Measurements from ENCODE around the gene DOCK1.

DOCK1 gene

DNA sequence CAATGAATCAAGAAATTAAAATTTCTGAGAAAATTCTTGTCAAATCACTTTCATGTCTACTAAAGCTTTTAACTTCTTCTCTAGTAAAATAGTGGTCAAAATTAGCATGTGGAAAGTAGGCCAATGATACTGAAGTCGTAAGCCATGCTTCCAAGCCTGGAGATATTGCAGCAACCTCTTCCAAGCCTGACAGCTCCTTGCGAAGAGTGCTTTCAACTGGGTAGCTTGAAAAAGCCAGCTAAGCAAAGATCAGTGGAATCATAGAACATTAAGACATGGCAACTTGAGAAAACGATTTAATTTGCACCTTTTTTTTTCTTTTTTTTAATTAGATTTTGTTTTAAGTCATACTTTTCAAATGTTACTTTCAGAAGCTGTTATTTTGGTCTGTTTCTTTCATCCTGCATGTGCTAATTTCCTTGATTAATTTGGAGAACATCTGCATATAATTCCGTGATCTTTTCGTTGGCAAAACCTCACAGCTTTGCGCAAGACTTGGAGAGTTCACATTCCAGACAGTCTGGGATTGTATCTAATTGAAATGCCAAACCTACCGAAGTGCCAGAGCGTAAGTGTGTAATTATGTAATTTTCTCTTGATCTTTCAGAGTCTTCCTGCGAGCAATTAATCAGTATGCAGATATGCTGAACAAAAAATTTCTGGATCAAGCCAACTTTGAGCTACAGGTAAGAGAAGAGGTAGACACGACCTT, 433.3 kb downstream of the DOCK1 start:
- H3K27ac ChIP-seq, result no peak overlapping the region
- TF ChIP-seq ZFX (IDR thresholded peaks at IDR 0.05; ENCODE audit: borderline replicate concordance), result no peak
- TF ChIP-seq, protein P1, sequence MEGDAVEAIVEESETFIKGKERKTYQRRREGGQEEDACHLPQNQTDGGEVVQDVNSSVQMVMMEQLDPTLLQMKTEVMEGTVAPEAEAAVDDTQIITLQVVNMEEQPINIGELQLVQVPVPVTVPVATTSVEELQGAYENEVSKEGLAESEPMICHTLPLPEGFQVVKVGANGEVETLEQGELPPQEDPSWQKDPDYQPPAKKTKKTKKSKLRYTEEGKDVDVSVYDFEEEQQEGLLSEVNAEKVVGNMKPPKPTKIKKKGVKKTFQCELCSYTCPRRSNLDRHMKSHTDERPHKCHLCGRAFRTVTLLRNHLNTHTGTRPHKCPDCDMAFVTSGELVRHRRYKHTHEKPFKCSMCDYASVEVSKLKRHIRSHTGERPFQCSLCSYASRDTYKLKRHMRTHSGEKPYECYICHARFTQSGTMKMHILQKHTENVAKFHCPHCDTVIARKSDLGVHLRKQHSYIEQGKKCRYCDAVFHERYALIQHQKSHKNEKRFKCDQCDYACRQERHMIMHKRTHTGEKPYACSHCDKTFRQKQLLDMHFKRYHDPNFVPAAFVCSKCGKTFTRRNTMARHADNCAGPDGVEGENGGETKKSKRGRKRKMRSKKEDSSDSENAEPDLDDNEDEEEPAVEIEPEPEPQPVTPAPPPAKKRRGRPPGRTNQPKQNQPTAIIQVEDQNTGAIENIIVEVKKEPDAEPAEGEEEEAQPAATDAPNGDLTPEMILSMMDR (IDR thresholded peaks at IDR 0.05), result no peak

DNA sequence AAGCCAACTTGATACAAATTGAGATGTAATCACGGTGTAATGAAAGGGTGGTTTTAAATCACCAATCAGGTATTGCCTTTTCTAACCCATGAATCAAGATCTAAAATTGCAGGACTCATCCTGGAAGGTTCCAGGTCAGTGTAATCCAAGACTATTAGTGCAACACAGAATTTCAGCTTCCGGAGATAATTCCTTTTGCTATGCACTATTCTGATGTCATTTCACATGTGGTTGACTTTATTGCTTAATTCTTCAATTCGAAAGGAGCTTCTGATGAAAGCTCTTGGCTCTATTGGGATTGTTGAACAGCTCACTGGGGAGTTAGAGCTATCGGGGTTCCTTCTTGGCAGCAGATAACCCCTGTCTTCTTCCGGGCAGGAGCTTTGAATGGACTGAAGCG, 438.6 kb downstream of the DOCK1 start:
- no peak overlapping the region for H3K27ac ChIP-seq
- TF ChIP-seq, protein P1 (IDR thresholded peaks at IDR 0.05), result no peak
- TF ChIP-seq ZFX (IDR thresholded peaks at IDR 0.05; ENCODE audit: borderline replicate concordance), result no peak

DNA sequence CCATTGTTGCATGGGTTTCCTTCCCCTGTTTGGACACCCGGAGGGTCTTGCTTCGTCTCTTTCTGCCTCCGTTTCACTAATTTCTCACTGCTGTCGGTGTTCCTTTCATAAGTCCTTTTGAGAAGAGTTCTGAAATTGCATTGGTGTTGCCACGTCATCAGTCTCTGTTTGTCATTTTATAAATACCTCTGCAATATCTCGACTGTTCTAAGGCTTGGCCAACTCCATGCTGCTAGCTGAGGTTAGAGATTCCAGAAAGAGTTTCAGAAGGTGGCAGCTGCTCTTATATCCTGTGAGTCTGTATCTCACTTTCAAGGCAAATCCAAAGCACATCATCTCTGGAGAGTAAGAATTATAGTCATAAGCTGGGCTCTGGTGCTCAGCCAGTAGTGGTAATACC, 439.1 kb downstream of the DOCK1 start:
- TF ChIP-seq, protein P1 (IDR thresholded peaks at IDR 0.05), result no peak
- no peak for TF ChIP-seq ZFX (IDR thresholded peaks at IDR 0.05; ENCODE audit: borderline replicate concordance)

DNA sequence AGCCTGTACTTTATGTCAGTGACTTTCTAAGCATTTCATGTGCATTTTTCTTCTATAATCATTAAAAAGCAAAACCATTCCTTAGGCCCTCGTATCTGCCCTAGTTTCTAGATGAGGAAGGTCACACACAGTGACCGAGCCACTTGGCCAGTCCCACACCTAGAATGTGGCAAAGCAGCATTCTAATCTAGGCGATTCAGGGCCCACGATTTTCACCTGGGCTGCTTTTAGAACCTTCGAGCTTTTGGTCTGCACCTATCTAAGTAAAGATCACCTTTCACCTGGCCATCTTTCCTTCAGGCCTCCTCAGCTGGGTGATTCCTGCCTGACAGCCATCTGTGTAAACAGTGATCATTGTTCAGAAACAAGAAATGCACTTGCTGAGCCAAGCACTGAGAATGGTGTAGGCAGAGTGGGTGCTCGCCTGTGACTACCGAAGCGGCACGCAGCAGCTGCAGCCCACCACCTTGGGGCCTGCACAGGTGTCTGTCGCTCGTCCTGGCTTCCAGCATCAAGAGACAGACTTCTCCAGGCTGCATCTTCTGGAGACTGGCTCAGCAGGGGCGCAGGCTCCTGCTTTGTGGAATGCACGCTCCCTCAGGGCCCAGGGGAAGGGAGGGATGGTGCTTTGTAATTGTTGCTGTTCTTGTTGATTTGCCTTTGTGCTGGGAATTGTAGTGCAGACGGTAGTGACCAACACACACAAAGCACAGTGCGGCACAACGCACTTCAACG, 440.2 kb downstream of the DOCK1 start:
- H3K27ac ChIP-seq, result no peak overlapping the region
- TF ChIP-seq ZFX (IDR thresholded peaks at IDR 0.05; ENCODE audit: borderline replicate concordance), result no peak
- TF ChIP-seq, protein P1 (IDR thresholded peaks at IDR 0.05), result no peak

More for the DNA sequence above, 439.1 kb downstream of the DOCK1 start:
- no peak overlapping the region for H3K27ac ChIP-seq

DNA sequence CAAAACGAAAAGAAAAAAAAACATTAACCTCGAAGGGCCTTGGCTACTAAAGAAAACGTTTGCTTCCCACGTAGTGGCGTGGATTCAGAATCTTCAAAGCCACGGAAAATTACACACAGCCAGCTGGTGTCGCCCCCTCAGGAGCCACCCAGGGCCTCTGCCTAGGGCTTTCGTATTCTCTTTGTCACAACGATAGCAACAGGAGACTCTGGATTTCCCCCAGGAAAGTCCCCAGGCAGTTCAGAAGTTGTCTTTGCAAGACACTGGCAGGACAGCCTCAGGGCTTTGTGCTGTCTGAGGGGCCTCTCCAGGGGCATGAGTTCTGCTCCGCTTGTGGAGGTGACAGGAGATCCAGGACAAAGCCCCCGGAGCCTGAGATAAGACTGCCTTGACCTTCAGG, 441.4 kb downstream of the DOCK1 start:
- TF ChIP-seq ZFX (IDR thresholded peaks at IDR 0.05; ENCODE audit: borderline replicate concordance), result no peak
- TF ChIP-seq, protein P1 (IDR thresholded peaks at IDR 0.05), result no peak
- no peak overlapping the region for H3K27ac ChIP-seq

DNA sequence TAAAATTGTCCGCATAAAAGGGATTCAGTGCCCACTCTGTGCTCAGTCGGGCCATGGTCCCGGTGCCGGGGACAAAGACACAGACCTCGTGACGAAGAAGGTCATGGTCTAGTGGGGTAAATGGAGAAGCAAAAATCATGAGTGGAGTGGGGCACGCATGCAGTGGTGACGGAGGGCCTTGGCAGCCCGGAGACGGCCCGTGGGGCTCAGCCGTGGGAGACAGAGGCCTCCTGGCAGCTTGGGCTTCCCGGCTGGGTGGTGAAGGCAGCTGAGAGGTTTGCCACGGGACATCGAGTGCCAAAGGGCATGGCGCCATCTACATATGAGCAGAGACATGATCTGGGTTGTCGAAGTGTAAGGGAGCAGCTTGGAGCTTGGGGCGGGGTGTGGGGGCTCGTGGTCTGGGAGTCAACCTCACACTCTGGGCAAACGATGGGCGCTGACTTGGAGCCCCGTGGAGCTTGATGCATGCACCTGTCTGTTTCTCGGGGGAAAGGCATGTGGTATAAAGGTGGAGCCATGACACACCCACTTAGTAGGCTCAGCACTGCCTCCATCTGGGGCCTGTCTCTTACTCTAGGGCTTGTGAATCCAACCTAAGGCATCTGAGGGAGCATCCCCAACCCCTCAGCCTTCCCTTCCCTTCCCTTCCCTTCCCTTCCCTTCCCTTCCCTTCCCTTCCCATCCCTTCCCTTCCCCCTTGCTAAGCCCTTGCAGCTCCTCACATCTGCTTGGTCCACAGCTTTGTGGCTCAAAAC, 442.2 kb downstream of the DOCK1 start:
- H3K27ac ChIP-seq, result no peak overlapping the region
- TF ChIP-seq, protein P1 (IDR thresholded peaks at IDR 0.05), result no peak
- no peak for TF ChIP-seq ZFX (IDR thresholded peaks at IDR 0.05; ENCODE audit: borderline replicate concordance)

Data from 22Rv1 (cell line).